HG02840 (cell line): Measurements from ENCODE around the gene SCN7A.
"Not testable (repeated sequence)": the region's sequence is repeated elsewhere in the genome, so short reads cannot be mapped to it uniquely, and the experiment has no call there.

Source experiments
- ATAC-seq: cut with Tn5 transposase; IDR thresholded peaks from one replicate; pipeline ENCODE4 v1.9.1; 2021; ENCODE audit warnings: mild to moderate bottlenecking, moderate library complexity, moderate number of reproducible peaks; ENCODE audit not compliant: unreplicated experiment, low FRiP score

SCN7A gene

DNA sequence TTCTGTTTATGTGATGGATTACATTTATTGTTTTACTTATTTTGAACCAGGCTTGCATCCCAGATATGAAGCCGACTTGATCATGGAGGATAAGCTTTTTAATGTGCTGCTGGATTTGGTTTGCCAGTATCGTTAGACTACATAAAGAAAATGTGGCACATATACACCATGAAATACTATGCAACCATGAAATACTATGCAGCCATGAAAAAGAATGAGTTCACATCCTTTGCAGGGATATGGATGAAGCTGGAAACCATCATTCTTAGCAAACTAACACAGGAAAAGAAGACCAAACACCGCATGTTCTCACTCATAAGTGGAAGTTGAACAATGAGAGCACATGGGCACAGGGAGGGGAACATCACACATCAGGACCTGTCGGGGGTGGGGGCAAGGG is 38.2 kb downstream of the SCN7A start:
- ATAC-seq = not testable (repeated sequence)

DNA sequence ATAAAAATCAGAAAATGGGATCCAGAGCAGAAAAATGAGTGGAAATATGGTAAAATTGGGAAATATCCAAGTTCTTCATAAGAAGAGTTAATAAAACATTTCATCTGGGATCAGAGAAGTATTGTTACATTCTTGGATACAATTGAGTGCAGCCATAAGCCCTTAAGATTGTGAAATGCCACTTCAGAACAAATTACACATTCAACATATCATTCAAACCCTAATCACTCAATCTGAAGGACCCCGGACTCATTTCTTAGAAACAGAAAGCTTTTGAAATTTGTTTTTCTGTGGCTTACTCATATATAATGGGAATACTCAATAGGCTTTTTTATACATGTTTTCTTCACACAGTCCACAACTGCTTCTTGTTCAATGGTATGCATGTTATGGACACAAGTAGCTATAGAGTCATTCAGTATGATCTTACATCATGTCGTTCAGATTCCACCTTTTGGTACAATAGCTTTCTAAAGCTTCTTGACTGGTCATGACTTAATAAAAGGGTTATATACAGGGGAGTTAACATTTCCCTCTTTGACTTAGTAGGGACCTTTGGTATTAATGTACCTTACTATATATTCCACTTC is 39.9 kb downstream of the SCN7A start:
- no peak for ATAC-seq

DNA sequence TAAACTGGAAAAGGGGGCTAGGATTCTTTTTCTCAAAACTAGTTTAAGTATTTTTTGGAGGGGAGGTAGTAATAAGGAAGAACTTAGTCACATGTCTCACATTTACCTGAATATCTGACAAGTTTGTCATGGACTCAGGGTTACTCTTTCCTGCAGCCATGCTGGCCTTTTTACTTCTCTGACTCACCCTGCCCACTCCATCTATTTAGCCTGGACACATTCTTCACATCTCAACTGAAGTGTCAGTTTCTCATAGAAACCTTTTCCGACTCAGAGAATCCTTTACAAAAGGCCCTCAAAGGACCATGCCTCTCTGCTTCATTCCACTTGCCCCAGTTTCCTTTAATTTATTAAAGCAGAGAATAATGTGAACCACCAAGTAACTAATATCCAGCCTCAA is 42.6 kb downstream of the SCN7A start:
- no peak for ATAC-seq

- no peak for ATAC-seq
Observed at GRCh38 chr2:166449439-166449838, 44.6 kb downstream of the SCN7A start.

- ATAC-seq = no peak
Observed at GRCh38 chr2:166448106-166448505, 45.9 kb downstream of the SCN7A start.

- ATAC-seq = no peak
Observed at GRCh38 chr2:166444306-166444705, 49.7 kb downstream of the SCN7A start.

DNA sequence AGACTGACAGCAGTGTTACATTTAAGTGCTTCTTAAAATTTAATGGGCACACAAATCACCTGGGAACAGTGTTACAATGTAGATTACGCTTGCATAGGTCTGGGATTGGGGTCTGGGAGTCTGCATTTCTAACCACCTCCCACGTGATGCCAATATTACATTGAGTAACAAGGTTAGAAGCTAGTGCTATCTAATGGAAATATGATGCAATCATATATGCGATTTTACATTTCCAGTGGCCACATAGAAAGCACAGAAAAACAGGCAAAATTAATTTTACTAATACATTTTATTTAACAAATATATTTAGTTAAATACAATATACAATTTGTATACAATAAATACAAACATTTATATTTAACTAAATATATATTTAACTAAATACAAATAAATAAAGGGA is 53.7 kb downstream of the SCN7A start:
- no peak for ATAC-seq

GRCh38 chr2:166439078-166439477 is 55.0 kb downstream of the SCN7A start:
- no peak for ATAC-seq

DNA sequence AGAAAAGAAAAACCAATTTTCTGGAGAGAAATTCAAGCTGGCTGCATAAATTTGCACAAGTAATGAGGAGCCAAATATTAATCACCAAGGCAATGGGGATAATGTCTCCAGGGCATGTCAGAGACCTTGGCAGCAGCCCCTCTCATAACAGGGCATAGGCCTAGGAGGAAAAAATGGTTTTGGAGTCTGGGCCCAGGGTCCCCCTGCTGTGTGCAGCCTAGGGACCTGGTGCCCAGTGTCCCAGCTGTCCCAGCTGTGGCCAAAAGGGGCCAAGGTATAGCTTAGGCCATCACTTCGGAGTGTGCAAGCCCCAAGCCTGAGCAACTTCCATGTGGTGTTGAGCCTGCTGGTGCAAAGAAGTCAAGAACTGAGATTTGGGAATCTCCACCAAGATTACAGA is 57.1 kb downstream of the SCN7A start:
- no peak for ATAC-seq

- no peak for ATAC-seq
Observed at GRCh38 chr2:166436189-166436588, 57.9 kb downstream of the SCN7A start.

DNA sequence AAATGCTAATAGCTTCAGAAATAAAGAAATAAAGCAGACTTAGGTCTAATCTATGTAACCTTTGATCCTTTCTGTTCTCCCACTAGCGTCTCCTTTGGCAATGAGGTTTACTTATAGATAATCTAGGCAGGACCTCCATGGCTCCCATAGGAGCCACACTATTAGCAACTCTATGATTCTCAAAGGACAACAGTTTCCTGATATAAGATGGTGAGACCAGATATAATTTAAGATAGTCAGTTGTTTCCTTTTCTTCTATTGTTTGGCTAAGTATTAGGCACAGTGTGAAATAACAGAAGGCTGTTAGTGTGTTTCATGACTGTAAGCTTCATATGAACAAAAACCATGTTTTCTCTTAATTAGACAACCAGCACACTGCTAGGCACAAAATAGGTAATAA is 59.6 kb downstream of the SCN7A start:
- ATAC-seq = no peak

- ATAC-seq = no peak
Observed at GRCh38 chr2:166433457-166433856, 60.6 kb downstream of the SCN7A start.

- ATAC-seq = no peak
Observed at GRCh38 chr2:166432331-166432730, 61.7 kb downstream of the SCN7A start.

DNA sequence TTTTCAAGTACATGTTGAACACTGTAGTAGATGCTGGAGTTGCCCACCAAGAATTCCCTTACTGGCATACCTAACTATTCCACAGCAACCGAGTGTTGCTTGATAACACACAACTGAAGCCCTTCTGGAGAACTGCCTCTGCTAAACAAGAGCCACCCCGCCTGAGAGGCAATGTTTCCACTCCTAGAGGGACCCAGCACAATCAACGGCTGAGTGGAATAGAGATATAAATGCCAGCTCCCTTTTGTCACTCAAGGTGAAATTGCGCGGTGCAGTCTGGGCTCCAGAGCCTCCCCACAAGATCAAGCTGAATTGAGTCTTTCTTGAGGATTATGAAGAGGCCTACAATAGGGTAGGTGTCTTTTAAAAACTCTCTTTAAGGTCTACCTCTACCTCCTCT is 69.2 kb downstream of the SCN7A start:
- ATAC-seq = no peak

GRCh38 chr2:166419616-166419934 is 74.5 kb downstream of the SCN7A start:
- no peak for ATAC-seq

DNA sequence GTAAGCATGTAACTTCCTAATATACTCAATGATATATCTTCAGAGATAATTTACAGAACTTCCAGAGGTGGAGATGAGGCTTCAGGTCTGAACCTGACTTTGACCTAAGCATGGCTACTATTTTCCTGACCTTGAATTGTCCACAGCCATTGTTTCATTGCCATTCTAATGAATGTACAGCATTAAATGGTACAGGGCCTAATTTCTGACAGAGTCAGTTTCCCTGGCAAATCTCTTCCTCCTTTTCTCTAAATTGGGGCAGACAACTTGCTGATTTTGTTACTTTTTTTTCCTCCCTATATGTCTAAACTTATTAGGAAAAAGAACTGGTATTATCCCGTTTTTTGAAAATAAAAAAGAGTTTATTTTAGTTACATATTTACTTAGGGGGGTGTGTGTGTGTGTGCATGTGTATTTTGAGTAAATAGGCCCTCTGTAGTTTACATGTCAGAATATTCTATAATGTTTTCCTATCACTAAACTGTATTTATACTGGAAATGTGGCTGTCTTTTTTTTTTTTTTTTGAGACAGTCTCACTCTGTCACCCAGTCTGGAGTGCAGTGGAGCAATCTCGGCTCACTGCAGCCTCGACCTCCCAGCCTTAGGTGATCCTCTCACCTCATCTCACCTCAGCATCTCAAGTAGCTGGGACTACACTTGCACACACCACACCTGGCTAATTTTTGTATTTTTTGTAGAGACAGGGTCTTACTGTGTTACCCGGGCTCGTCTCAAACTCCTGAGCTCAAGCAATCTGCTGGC is 75.0 kb downstream of the SCN7A start:
- no peak for ATAC-seq

GRCh38 chr2:166417669-166418068 is 76.4 kb downstream of the SCN7A start:
- ATAC-seq = no peak

DNA sequence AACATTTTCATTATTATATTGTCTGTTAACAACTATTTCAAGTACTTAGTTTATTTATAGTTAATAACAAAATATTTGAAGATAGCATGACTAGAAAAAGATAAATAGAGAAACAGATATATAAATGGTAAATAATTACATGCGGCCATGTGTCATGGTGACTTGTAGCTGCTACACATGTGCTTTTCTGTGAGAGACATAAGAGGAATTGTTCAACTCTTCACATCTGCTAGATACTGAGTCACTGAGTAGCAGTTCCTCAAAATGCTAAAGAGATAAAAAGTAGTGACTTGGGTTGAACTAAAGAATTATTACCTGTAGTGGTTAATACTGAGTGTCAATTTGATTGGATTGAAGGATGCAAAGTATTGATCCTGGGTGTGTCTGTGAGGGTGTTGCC is 80.8 kb downstream of the SCN7A start:
- ATAC-seq = no peak

DNA sequence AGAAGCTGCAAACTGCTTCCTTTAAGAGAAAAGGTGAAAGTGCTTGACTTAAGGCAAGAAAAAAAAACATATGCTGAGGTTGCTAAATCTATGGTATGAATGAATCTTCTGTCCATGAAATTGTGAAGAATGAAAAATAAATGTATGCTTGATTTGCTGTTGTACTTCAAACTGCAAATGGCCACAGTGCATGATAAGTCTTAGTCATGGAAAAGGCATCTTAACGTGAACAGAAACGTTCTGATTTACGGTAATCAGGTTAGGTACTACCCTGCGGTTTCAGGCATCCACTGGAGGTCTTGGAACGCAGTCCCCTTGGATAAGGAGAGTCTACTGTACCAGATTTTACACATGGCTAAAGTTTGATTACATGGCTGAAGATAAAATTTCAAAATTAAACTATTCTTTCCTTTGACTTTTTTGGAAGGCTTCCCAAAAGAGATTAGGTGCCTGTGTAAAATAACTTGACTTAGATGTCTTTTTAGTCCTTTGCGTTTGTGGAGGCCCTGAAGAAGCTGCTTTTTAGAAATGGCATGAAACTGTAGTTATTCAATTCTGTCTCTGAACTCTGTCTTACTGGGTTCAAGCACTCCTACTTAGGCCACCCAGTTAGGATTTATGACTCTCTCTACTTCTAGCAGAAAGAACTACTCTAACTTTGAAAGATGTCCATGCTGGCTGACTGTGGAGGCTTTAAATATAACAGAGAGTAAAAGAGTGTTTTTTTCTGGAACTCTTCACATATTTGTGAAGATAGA is 82.4 kb downstream of the SCN7A start:
- no peak for ATAC-seq

DNA sequence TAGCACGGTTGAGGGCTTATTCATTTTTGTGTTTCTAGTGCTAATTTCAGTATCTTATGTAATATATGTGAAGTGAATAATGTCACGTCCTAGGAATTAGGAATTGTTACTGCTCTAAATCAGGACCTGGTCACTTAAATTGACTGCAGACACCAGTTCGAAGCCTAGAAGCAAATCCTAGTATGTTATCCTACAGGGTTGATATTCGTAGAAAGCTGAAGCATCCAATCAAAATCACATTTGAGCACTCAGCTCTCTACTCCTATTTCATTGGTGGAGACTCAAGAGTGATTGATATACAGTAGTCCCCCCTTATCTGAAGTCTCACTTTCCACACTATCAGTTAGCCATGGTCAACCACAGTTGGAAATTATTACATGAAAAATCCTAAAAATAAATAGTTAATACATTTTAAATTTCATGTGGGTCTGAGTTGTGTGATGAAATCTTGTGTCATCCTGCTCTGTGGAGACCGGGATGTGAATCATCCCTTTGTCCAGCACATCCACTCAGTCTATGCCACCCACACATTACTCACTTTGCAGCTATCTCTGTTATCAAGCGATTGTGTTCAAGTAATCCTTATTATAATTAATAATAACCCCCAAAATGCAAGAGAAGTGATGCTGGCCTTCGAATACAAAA is 83.1 kb downstream of the SCN7A start:
- no peak for ATAC-seq

DNA sequence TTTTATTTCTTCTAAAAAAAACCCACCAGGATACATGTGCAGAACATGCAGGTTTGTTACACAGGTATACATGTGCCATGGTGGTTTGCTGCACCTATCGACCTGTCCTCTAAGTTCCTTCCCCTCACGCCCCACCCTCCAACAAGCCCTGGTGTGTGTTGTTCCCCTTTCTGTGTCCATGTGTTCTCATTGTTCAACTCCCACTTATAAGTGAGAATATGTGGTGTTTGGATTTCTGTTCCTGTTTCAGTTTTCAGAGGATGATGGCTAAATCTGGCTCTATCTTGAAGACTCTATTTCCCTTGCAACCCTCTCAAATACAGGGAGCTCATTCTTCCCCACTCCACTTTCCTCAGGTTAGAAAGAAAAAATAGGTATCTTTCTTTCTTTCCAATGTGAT is 86.3 kb downstream of the SCN7A start:
- not testable (repeated sequence) for ATAC-seq
